NCI-H1417 (cell line): ENCODE results near the gene RPS15A.
"Not testable (repeated sequence)": the region's sequence is repeated elsewhere in the genome, so short reads cannot be mapped to it uniquely, and the experiment has no call there.

Experiments used
- DNase-seq, 3 experiments: peaks; one replicate each; lab custom pipeline; 2025; lab: John Stamatoyannopoulos, UW

The RPS15A gene

GRCh38 chr16:18756639-18757038 is 33.5 kb downstream of the RPS15A start:
- DNase-seq, result not testable (repeated sequence)

- DNase-seq, result not testable (repeated sequence)
These were observed 47.3 kb downstream of the RPS15A start for GRCh38 chr16:18742870-18743269.

GRCh38 chr16:18740027-18740426 is 50.1 kb downstream of the RPS15A start:
- DNase-seq, result not testable (repeated sequence)

- DNase-seq, result not testable (repeated sequence)
These were observed 51.4 kb downstream of the RPS15A start for GRCh38 chr16:18738768-18739167.

GRCh38 chr16:18734279-18734678 is 55.9 kb downstream of the RPS15A start:
- DNase-seq, result not testable (repeated sequence)
